Stimulated activated CD4-positive, alpha-beta T cell treated with anti-CD3 and anti-CD28 coated beads, Interleukin-12 subunit alpha, Interleukin-12 subunit beta, amount 100 ng/mL, for 48 hours (primary cell): ENCODE results near the gene ZSCAN12.

Source experiments
- DNase-seq, 3 donors: peaks; one replicate each; pipeline ENCODE4 v3.0.0-alpha.2; 2020; ENCODE audit warnings: low read depth in 2 of 3, low spot score in 1 of 3

ZSCAN12 gene

GRCh38 chr6:28333047-28333446, 66.5 kb downstream of the ZSCAN12 start:
- DNase-seq: no peak

GRCh38 chr6:28330041-28330440, 69.5 kb downstream of the ZSCAN12 start:
- no peak for DNase-seq
